Tibial artery (tissue), 4 donors: ENCODE results near the gene FBXW2.

Experiments used
- DNase-seq, 2 donors: peaks; one replicate each; pipeline ENCODE4 v3.0.0-alpha.2; 2019
- H3K27ac ChIP-seq, 2 donors: fragments of 200-600 bp; sonication (generic) in 1 of 2; 1 replicate in 1 of 2; 2 replicates in 1 of 2; pipeline ENCODE4 v1.5.1; 2018 to 2019; ENCODE audit warnings: mild to moderate bottlenecking in 1 of 2
- H3K27me3 ChIP-seq, 2 donors: fragments of 200-600 bp; sonication (generic) in 1 of 2; one replicate each; pipeline versions ENCODE4 v1.5.1 to v1.6.0; 2016 to 2019
- H3K36me3 ChIP-seq, 3 donors: fragments of 200-600 bp; sonication (generic) in 2 of 3; one replicate each; pipeline ENCODE4 v1.5.1; 2016 to 2019; ENCODE audit warnings: mild to moderate bottlenecking in 2 of 3
- H3K4me1 ChIP-seq, 4 donors: fragments of 200-600 bp; sonication (generic) in 2 of 4; 1 replicate in 3 of 4; 2 replicates in 1 of 4; pipeline ENCODE4 v1.5.1; 2016 to 2019
- H3K4me3 ChIP-seq, 2 donors: fragments of 200-600 bp; sonication (generic) in 1 of 2; 1 replicate in 1 of 2; 2 replicates in 1 of 2; pipeline ENCODE4 v1.5.1; 2018 to 2019; ENCODE audit warnings: mild to moderate bottlenecking in 2 of 2
- H3K9me3 ChIP-seq, 3 donors: fragments of 200-600 bp; sonication (generic) in 1 of 3; one replicate each; pipeline ENCODE4 v1.5.1; 2016 to 2019
- intact Hi-C: fragments of 100-400 bp; cut with DNase I; formaldehyde crosslinking; loops from one replicate; pipeline ENCODE4 v1.15.0; 2023; ENCODE audit warnings: low total_unique reads
- TF ChIP-seq, protein P1 (sequence below), 2 experiments: fragments of 200-600 bp in 1 of 2; fragments of 450-650 bp in 1 of 2; IDR thresholded peaks; one replicate each; pipeline ENCODE4 v1.5.1; 2017 to 2019; ENCODE audit warnings: antibody characterized with exemption in 2 of 2, mild to moderate bottlenecking in 1 of 2, moderate library complexity in 1 of 2

The FBXW2 gene, protein sequence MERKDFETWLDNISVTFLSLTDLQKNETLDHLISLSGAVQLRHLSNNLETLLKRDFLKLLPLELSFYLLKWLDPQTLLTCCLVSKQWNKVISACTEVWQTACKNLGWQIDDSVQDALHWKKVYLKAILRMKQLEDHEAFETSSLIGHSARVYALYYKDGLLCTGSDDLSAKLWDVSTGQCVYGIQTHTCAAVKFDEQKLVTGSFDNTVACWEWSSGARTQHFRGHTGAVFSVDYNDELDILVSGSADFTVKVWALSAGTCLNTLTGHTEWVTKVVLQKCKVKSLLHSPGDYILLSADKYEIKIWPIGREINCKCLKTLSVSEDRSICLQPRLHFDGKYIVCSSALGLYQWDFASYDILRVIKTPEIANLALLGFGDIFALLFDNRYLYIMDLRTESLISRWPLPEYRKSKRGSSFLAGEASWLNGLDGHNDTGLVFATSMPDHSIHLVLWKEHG

DNA sequence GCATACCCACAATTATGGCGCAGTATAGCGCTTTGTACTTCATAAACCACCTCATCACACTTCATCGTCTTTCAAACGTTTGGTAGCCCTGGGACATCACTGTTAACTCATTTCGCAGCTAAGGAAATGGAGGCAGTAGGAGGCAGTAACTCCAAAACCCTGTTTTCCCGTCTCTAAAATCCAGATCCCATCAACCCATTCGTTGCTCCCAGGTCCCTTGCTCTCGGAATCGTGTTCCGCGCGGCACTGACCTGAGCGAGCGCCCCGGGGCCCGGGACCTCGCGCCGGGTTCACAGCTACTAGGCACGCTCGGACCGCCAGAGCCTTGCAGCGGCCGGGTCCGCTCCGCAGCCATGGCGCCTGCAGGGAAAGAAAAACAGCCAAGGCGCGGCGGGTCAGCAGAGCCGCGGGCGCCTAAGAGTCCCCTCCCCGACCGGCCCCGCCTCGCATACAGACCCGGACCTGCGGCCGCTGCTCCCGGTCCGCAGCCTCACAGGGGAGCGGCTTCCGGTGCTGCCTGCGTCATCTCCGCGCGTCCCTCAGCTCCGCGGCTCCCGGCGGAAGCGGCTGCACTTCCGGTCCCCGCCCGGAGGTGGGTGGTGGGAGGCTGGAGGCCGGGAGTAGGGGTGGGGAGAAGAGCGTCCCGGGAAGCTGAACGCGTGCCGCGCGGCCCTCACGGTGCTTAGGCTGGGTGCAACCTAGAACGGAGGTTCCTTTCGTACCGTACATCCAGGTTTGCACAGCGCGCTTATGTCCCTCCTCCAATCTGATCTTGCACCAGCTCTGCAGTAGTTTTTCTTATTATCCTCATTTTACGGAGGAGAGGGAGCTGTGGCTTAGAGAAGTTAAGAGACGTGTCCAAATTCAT is at the start of gene FBXW2:
Gene FBXW2 (minus strand): TSS at position 519 of the 868 bp plus-strand sequence. CDS start 5,158 bp downstream, outside the sequence.
- peak within 1 kb of the TSS; percentile 70 to 90 for H3K4me3 ChIP-seq
- H3K9me3 ChIP-seq = no peaks in the 10 kb centered on the region
- DNase-seq = peak; percentile 86 to 94
- H3K4me1 ChIP-seq = peaks cover 0 to 45% (median 22%) of the 10 kb centered on the region in 4 donors
- peaks cover 0 to 6% (median 0%) of the 10 kb centered on the region in 3 donors for H3K36me3 ChIP-seq
- TF ChIP-seq, protein P1, sequence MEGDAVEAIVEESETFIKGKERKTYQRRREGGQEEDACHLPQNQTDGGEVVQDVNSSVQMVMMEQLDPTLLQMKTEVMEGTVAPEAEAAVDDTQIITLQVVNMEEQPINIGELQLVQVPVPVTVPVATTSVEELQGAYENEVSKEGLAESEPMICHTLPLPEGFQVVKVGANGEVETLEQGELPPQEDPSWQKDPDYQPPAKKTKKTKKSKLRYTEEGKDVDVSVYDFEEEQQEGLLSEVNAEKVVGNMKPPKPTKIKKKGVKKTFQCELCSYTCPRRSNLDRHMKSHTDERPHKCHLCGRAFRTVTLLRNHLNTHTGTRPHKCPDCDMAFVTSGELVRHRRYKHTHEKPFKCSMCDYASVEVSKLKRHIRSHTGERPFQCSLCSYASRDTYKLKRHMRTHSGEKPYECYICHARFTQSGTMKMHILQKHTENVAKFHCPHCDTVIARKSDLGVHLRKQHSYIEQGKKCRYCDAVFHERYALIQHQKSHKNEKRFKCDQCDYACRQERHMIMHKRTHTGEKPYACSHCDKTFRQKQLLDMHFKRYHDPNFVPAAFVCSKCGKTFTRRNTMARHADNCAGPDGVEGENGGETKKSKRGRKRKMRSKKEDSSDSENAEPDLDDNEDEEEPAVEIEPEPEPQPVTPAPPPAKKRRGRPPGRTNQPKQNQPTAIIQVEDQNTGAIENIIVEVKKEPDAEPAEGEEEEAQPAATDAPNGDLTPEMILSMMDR (IDR thresholded peaks at IDR 0.05) = peak in 1 of 2 experiments; percentile 43
- intact Hi-C loops = loop anchor here (5.0 kb wide), 1 partner anchor 49 kb away; the partner anchor contains the start of gene PSMD5
- H3K27ac ChIP-seq = peak within 1 kb of the TSS; percentile 76 to 90
- no peaks in the 10 kb centered on the region for H3K27me3 ChIP-seq

DNA sequence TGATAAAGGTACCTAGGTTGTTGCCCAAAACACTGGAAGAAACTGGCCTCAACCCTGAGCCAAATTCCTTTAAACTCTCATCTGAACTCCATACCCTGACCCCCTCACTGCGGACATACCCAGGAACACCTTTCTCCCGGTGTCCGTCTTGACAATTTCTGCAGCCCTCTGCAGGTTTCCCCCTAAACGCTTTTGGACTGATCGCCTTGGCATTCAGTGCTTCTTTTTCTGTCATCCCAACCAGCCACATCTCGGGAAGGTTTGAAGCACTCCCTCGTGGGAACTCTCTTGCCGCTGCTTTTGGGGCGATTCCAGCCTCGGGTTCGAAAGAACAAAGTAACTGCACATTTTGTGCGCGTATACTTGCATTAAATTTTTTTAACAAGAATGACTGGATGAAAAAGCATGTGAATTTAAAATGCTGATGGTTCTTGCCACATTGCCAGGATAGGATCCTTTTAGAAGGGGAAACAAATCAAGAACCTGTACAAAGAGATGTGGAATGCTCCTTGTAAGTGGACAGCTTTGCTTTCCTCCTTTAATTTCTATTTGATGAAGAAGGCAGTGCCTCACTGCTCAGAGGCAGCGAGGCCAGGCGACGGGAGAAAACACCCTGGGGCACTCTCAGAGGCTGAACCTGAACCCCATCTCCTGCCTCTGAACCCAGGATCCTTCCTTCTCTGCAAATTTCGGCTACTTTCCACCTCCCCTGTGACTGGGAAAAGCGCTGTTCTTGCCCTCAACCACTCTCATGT is 48.9 kb upstream of the FBXW2 start:
- peaks cover 0 to 43% (median 16%) of the 10 kb centered on the region in 4 donors for H3K4me1 ChIP-seq
- intact Hi-C loops = loop anchor here (5.0 kb wide), 1 partner anchor 50 kb away; the partner anchor contains the start of gene FBXW2

DNA sequence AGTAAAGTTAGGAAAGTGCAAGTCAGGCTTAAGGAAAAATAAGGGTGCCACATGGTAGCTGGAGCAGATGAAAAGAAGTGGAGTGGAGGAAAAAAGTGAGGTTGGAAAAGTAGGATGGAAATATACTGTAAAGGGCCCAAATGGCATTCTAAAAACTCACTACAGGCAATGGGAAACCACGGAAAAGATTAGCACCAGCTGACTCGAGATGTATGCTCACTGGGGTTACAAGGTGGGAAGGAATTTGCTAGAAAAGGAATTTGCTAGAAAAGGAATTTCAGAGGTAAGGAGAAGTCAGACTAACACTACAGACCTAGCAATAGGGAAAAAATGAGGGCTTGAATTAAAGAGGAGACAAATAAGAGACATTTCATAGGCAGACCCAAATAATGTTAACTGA is 45.9 kb upstream of the FBXW2 start:
- no peak overlapping the region for H3K4me3 ChIP-seq
- TF ChIP-seq, protein P1 (IDR thresholded peaks at IDR 0.05) = no peak
- intact Hi-C loops = no loop called here
- H3K4me1 ChIP-seq = peaks cover 0 to 36% (median 16%) of the 10 kb centered on the region in 4 donors
- no peaks in the 10 kb centered on the region for H3K27me3 ChIP-seq
- no peak for DNase-seq
- peaks cover 0 to 18% (median 4%) of the 10 kb centered on the region in 3 donors for H3K36me3 ChIP-seq
- no peak overlapping the region for H3K27ac ChIP-seq
- H3K9me3 ChIP-seq = no peaks in the 10 kb centered on the region

More for the DNA sequence above, 48.9 kb upstream of the FBXW2 start:
- peaks cover 0 to 29% (median 0%) of the 10 kb centered on the region in 3 donors for H3K36me3 ChIP-seq
- no peaks in the 10 kb centered on the region for H3K9me3 ChIP-seq
- no peaks in the 10 kb centered on the region for H3K27me3 ChIP-seq
- DNase-seq = no peak
- H3K4me3 ChIP-seq = peak overlapping the region; percentile 72 to 84
- TF ChIP-seq, protein P1 (IDR thresholded peaks at IDR 0.05) = no peak
- H3K27ac ChIP-seq = peak overlapping the region; percentile 96 to 97

DNA sequence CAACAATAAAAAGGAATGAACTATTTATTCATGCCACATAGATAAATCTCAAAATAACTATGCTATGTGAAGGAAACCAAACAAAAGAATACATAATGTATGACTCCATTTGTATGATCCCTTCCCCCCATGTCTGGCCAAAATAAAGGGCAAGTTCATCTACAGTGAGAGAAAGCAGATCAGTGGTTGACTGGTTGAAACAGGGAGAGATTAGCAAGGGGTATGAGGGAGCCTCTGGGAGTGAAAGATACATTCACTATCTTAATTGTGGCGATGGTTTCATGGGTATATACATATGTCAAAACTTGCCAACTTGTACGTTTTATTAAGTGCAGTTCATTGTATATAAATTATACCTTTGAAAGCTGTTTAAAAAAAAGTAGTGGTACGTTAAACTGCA is 44.7 kb upstream of the FBXW2 start:
- Histone ChIP-seq H3K4me1 (peaks cover 0 to 30% (median 8%) of the 10 kb centered on the region in 4 donors), H3K27me3 (no peaks in the 10 kb centered on the region), H3K36me3 (peaks cover 4 to 24% (median 9%) of the 10 kb centered on the region in 3 donors), H3K4me3 (no peak overlapping the region), H3K27ac (no peak overlapping the region), H3K9me3 (no peaks in the 10 kb centered on the region)
- TF ChIP-seq, protein P1 (IDR thresholded peaks at IDR 0.05) = no peak
- intact Hi-C loops = no loop called here
- no peak for DNase-seq

DNA sequence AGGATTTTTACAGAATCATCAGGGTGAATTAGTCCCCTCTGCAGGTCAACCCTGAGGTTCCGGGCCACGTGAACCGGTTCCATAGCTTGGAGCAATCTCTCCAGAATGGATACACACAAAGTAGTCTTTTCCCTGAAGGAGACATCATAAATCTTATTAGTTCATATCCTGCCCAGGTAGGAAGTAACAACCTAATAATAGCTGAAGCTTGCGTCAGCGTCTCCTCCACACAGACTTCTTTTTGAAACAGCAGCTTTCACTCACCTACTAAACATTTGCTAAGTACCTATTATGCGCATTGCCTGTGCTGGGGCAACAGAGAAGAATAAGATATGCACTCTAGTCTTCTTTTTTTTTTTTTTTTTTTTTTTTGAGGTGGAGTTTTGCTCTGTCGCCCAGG is 40.1 kb upstream of the FBXW2 start:
- Histone ChIP-seq H3K27me3 (no peaks in the 10 kb centered on the region), H3K36me3 (peaks cover 47 to 58% (median 48%) of the 10 kb centered on the region in 3 donors), H3K4me3 (no peak overlapping the region), H3K9me3 (no peaks in the 10 kb centered on the region), H3K4me1 (no peaks in the 10 kb centered on the region), H3K27ac (no peak overlapping the region)
- intact Hi-C loops = no loop called here
- TF ChIP-seq, protein P1 (IDR thresholded peaks at IDR 0.05) = no peak
- DNase-seq = no peak
